ENCODE data around the gene POU3F1.

The POU3F1 gene

DNA sequence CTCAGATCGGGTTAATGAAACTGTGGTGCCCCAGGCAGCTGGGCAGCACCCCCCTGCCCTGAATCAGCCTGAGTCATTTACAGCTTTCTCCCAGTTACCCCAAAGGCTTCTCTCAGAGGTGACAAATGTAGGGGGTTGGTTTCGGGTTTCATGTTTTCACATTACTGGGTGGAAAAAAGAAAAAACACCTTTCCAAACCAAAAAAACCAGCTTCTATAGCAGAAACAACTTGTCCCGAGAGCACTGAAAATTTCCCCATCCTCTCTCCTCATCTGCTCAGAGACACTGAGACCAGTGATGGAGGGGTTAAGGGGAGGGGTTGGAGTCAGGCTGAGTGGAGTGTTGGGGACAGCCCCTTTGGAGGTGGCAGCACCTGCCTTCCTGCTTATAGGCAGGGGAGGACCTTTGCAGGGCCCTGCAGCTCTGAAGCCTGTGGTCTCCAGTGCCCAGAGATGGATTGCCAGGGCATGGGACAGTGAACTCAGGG lies 18.4 kb downstream of the POU3F1 start:
- no peak for DNase-seq (ENCODE audit: low spot score)

DNA sequence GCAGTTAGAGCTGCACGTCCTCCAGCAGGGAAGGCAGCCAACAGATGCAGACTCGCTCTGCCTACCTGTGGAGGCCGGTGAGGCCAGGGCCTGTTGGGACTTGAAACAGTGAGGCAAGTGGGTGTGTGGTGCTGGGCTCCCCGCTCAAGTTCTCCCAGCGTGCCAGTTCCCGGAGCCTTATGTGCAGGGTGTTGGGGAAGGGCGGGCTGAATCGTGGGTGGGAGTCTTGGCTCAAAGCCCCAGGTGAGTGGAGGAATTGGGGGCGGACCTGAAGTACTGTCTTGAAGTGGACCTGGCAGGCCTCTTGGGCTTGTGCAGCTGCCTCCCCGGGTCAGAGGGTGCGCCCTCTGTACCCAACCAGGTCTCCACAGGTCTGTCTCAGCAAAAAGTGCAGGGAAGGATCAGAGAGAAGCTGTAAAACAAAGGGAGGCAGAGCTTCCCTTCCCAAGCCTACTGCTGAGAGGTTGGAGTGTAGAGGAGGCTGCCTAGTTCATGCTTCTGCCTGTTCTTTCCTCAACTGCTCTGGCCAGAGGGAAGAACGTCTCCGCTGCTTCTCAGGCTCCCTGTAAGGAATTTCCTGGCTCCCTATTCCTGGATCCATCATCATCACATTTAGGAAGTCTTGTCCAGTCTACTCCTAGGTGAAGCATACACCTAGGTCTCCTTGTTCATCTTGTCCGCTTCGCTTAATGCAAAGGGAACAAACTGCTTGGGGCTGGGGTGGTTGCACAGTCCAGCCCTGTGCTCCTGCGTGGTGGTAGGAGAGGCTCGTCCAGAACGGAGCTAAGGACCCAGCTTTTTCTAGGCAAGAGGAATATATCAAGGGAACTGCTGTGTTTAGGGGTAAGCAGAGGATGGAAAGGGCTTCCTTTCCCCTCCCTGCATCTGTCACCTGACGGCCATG lies 19.1 kb downstream of the POU3F1 start:
- DNase-seq (ENCODE audit: low spot score), result no peak

DNA sequence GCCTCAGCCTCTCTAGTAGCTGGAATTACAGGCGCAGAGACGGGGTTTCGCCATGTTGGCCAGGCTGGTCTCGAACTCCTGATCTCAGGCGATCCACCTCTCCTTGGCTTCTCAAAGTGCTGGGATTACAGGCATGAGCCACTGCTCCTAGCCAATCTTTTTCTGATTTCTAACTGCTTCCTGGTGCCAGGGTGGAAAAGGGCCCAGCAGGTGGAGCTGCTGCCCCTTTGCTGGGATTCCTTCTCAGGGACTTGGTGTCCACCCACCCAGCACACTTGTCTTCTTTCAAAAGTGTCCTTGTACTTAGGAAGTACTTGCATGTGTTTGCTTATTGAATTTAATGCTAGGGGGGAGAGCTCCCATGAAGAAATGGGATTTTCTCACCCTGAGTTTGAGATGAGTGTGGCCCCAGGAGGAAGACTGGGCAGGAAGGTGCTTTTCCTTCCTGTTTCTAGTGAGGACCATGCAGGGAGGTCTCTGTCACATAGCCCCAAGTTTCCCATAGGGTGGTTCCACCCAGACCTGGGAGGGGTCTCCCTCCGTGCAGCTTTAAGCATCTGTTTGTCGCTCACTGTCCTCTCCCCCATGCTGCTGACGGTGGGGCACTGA lies 19.9 kb downstream of the POU3F1 start:
- peak; percentile 71 for DNase-seq (ENCODE audit: low spot score)

DNA sequence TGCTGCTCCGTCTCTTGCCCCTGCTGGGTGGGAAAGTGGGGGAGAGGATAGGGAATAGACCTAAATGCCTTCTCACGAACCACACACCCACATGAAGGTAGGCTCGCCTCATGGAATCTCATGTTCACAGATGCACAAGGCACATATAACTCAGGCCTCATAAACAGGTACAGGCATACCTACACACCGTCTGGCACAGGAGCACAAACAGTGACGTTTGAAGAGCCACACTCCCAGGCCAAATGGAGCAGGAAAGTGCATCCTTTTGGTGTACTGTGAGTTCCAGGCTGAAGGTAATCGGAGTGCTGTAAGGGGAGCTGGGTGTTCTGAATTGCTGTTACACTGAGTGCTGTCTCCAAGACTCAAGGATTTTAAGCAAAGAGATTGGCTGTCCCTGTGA lies 20.9 kb downstream of the POU3F1 start:
- DNase-seq (ENCODE audit: low spot score), result no peak

DNA sequence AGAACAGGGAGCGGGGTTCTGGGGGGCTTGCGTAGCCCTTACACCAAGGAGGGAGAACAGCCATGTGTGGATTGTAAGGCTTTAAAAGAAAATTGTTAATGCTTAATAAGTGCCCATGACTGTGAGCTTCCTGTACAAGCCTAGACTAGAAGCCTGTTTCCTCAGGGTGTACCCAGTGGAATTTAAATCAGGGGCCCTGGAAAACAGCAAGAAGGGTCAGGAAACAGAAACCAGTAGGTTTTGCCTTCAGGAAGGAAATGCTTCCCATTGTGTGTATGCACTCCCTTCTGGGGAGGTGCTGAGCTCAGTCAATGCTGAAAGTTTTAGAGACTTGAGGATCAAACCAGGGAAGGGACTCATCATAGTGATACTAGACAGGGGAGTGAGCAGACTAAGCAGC lies 21.4 kb downstream of the POU3F1 start:
- DNase-seq (ENCODE audit: low spot score), result no peak

DNA sequence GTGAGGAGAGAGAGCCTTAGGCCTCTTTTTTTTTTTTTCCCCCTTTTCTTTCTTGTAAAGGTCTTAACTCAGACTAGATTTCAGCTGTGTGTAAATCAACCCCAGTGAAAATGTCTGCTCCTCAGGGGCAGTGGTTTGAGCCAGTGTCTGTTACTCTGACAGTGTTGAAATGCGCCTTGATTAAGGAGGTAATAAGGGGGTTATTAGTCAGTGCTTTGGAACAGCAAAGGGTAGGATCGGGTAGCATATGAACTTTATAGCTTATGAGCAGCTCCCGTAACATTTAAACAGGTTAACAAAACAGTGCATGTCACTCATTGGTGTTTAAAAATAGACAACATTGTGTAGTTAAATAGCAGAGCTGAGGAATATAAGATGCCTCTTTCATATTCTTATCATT lies 23.8 kb downstream of the POU3F1 start:
- no peak for DNase-seq (ENCODE audit: low spot score)

DNA sequence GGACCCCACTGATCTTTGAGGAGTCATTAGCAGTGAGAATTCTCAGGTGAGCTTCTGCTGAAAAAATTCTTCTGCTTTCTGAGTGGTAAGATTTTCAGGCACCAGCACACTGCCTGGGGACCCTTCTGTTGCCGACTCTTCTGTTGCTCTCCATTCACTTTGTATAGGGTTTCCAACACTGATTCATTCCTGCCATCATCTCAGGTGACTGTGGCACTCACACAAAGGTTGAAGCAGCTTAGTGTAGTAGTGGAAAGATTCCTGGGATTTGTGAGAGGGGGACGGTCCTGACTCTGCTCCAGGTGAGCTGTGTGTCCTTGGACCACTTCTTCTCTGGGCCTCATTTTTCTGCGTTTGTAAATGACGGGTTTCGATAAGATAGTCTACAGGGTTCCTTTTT lies 24.6 kb downstream of the POU3F1 start:
- DNase-seq (ENCODE audit: low spot score), result no peak

DNA sequence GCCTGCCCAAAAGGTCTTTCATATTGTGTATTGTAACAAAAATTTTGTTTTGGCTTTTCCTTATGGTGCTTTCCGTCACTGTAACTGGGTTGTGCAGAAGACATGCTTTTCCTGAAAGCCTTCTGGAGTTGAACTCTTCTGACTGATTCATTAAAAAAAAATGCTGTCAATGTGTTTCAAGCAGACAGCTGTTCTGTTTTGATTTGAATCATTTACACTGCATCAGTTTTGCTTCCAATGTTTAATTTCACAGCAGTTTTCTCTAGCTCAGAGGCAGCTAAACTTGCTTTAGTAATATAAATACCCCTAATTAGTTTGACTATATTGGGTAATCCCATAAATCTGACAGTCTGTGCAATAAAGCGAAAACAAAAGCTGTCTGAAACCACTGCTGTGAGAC lies 26.2 kb downstream of the POU3F1 start:
- DNase-seq (ENCODE audit: low spot score), result peak; percentile 16

DNA sequence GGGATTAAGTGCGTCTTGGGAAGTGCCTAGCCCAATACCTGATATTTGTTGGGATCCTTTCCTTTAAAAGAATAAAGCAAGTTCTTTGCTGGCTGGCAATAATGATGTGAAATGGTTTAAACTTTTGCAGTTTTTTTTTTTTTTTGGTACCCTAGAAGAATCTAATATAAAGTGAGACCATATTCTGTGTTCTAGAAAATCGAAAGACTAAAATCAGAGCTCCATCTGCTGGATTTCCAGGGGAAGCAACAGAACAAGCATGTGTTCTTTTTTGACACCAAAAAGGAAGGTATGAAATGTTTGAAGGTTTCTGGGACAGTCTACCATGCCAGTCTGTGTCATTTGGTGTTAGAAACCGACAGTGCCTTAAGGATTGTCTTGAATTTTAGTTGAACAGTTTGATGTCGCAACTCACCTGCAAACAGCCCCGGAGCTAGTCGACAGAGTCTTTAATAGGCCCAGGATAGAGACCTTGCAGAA lies 27.7 kb downstream of the POU3F1 start:
- DNase-seq (ENCODE audit: low spot score), result no peak

DNA sequence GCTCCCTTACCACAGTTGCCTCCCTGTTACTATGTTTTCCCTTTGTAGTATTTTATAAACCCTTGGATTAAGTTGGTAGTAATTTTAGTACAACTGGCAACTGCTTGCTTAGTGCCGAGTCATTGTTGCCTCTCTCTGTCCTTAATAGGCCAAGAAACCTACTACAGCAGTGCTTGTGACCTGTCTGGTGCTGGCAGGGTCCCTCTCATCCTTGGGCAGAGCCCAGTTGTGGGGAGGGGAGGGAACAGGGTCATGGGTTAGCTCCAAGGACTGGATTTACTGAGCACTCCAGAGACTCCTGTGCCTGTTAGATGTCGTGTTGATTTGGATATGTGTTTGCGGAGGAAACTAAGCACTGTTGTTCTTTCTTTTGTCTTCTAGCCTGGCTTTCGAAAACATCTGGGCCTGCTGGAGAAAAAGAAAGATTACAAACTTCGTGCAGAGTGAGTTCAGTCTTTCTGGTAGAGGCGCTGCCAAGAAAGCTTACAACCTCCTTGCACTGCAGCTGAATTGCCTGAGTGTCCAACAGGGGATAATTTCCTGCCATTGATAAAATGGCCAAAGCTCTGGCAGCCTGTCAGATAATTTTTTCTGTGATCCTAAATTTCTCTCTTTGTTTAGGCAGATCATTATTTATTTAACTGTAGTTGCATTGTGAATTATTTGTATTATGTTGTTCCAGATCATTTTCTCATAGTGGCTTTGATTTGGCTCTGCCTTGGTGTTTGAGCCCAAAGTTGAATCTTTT lies 30.4 kb downstream of the POU3F1 start:
- no peak for DNase-seq (ENCODE audit: low spot score)

DNA sequence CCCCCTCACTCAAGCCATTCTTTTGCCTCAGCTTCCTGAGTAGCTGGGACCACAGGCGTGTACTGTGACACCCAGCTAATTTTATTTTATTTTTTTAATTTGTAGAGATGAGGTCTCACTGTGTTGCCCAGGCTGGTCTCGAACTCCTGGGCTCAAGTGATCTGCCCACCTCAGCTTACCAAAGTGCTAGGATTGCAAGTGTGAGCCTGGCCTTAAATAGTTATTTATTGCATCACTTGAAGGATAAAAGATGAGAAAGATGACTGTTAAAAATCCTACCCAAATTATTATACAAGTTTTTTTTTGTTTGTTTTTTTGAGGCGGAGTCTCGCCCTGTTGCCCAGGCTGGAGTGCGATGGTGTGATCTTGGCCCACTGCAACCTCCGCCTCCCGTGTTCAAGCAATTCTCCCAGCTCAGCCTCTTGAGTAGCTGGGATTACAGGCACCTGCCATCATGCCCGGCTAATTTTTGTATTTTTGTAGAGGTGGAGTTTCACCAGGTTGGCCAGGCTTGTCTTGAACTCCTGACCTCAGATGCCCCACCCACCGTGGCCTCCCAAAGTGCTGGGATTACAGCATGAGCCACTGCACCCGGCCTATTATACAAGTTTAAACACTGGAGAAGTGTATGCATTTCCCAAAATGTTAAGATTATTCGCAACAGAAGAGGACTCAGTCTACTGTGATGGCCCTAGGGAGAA lies 31.7 kb downstream of the POU3F1 start:
- DNase-seq (ENCODE audit: low spot score), result no peak

DNA sequence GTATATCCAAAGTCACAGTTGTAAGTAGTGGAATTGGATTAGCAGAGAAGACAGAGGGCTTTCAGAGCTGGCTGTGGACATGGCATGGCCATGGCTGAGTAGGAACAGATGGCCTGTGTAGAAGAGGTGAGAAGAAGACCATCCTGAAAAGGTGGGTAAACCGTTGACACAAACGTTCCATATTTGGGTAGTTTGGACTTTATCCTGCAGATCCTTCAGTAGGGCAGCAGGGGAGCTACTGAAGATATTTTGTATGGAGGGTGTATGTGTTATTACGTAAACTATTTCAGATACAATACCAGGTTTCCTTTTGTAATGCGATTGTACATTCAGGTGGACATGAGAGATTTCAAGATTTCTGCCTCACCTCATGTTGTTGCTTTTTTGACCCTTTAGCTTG lies 32.4 kb downstream of the POU3F1 start:
- no peak for DNase-seq (ENCODE audit: low spot score)

DNA sequence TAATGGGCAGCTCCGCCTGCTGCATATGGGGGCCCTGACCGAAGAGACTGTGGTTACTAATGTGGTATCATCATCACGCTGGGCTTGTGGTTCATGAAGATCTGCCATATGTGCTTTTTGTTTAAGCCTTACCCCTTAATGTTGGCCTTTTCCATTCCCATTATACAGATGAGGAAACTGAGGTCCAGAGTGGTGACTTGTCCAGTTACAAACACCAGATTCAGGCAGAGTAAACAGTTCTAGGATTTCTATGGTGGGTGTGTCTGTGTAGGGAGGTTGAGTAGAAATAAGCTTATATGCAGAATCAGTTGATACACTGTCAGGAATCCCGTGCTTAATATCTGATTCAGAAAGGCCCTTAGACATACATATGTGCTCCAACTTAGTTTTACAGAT lies 33.4 kb downstream of the POU3F1 start:
- DNase-seq (ENCODE audit: low spot score), result no peak

DNA sequence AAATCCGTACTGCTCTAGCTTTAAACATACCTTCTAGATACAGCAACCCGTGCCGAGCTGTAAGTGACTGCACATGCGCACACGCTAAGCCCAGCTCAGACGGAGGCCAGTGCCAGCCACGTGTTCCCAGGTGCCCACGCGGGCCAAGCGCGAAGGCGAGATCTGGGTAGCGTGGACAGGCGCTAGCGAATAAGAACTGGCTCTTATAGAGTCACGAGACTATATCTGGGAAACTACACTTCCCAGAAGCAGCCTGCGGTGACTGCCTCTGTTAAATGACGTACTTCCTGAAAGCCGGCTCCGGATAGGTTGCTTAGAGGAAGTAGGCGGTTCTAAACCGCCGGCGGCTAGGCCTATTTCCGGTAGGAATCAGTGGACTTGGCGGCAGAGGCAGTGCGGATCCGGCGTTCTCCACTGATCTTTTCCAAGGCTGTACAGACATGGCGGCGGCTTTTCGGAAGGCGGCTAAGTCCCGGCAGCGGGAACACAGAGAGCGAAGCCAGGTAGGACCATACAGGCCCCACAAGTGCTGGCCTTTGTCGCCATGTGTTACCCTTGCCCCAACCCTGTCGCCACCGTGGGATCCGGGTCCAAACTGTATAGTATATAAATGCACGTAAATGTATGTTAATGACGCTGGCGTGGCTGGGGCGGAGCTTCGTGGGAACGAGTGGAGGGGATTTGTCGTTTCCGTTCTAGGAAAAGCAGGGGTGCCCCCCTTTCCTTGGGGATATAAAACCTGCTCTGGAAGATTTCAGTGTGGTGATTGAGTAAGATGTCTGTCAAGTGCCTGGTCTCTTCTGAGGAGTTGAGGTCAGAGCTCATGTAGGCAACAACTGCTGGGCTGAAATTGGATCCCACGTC lies 34.0 kb downstream of the POU3F1 start, which contains the start of gene UTP11:
Gene UTP11 (plus strand): TSS at position 372 of the 864 bp plus-strand sequence. CDS start 69 bp downstream, at position 441.
- DNase-seq (ENCODE audit: low spot score), result peak; percentile 93

DNA sequence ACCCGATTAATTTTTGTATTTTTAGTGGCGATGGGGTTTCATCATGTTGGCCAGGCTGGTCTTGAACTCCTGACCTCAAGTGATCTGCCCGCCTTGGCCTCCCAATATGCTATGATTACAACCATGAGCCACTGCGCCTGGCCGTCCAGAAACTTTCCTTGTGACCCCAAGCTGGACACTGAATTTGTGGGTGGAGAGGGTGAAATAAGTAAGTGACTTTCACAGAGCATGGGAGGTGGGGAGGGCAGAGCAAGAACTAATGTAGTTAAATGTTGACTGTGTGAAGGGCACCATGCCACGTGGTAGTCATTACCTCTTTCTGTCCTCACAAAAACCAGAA lies 36.8 kb downstream of the POU3F1 start:
- DNase-seq (ENCODE audit: low spot score), result no peak

DNA sequence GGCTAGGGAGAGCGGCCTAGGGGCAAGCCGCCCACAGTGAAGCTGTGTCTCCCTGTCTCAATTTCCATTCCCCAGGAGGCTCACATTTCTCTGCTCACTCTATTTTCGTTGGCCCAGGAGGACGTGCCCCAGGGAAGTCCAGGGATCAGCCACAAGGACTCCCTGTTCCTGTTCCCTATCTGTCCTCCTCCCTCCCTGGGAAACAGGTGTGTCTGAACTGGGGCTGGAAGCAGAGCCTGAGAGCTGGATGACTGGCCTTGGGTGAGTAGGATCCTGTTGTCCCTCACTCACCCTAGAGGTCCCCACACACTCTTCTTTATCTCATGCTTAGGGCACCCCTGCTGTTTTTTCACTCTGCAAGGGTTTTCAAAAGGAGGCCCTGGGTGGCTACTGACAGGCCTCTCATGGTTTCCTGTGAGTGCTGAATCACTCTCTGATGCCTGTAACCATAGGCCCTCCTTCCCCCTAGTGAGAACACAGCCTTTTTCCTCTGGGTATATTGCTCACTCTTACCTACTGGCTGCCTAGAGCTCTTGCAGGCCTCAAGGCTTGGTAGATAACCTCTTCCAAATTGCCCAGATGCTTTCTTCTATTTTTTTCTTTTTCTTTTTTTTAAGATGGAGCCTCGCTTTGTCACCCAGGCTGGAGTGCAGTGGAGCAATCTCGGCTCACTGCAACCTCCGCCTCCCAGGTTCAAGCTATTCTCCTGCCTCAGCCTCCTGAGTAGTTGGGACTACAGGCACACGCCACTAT lies 37.3 kb downstream of the POU3F1 start:
- DNase-seq (ENCODE audit: low spot score), result no peak

DNA sequence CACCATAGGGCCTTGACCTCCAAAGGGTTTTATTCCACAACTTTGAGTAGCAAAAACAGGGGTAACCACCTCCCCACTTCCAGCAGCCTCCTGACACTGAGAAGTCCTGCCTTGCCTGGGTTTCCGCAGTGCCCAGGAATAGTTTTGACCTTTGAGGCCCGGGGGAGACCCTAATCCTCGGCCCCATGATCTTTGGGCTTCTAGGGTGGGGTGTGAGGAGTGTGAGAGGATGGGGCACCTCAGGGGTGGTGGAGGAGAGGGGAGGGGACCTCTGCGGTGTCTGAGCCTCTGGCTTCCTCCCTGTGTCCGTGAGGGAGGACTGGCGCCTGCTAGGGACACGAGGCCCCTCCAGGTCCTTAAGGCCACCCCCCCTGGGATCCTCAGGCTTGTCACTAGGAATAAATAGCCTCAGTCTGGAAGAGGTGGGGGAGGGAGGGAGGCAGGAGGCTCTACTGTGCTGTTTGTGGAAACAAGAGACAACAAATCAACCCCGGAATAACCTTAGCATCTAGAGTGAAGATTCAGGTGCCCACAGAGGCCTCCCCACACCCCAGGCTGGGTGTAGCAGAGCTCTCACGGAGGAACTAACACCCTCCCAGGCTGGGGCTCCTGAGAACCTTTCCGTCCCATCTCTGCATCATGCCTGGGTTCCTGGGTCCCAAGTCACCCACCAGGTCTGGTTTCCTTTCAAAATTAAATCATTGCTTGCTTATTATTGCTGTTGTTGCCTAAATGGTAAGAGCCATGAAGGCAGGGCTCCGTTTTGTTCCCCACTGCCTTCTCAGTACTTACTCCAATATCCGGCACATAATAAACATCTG lies 40.4 kb downstream of the POU3F1 start:
- DNase-seq (ENCODE audit: low spot score), result no peak

DNA sequence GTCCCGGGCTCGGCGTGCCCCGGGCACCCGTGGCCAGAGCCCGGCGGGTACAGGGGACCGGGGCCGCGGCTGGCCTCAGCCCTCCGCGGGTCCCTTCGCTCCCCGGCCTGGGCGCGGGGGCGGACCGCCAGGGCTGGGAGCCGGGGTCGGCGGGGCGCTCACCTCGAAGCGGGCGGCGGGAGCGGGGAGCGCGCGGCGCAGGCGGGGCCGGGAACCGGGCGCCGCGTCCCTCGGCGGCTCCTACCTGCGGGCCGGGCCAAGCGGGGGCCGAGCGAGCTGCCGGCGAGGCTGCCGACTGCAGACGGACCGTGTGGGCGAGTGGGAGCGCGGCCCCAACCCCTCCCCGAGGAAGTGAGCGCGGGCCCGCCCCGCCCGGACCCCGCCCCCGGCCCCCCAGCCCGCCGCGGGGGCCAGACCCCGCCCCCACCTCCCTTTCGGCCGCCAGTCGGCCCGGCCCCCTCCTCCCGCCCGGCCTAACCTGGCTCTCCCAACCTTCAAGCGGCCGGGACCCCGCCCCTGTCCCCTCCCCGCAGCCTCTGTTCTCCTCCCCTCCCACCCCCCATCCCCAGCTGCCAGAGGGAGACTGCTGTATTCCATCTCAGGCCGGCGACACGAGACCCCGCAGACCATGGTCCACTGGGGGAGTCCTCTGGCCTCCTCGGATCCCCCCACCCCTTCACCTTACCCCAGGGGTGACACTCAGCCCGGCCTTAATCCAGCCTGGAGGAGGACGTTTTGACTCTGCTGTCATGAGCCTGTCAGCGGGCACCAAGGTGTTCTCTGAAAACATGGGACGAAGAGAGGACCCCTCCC lies 41.2 kb downstream of the POU3F1 start, which contains the start of gene FHL3:
Gene FHL3 (minus strand): TSS at position 320 of the 813 bp plus-strand sequence. CDS start 6,102 bp downstream, outside the sequence.
- peak; percentile 59 for DNase-seq (ENCODE audit: low spot score)

Measured in AG08396 (cell line).